H9 (cell line): ENCODE measurements around the gene FCN1. TPM values are rescaled to one million over a fixed set of nuclear protein-coding genes. Genes with fewer than 3 reads are reported as not detected.

Source experiments
- DNase-seq: peaks from one replicate; pipeline ENCODE4 v3.0.0-alpha.2; 2017
- H2AFZ ChIP-seq: one replicate; pipeline ENCODE4 v1.6.1; 2013; ENCODE audit warnings: mild to moderate bottlenecking, low read length, control low read depth, moderate library complexity
- H2AK5ac ChIP-seq: 2 replicates; pipeline ENCODE4 v1.6.1; 2013; ENCODE audit warnings: low read length, control low read depth, mixed read lengths; ENCODE audit not compliant: insufficient read length
- H2BK120ac ChIP-seq: one replicate; pipeline ENCODE4 v1.6.1; 2013; ENCODE audit warnings: low read depth, mild to moderate bottlenecking, low read length, control low read depth, inconsistent platforms; ENCODE audit not compliant: poor library complexity, severe bottlenecking
- H2BK12ac ChIP-seq: 2 replicates; pipeline ENCODE4 v1.6.1; 2013; ENCODE audit warnings: low read length, control low read depth, mixed read lengths, low read depth; ENCODE audit not compliant: insufficient read length
- H2BK15ac ChIP-seq: 2 replicates; pipeline ENCODE4 v1.6.1; 2013; ENCODE audit warnings: low read depth, low read length, control low read depth
- H2BK20ac ChIP-seq: one replicate; pipeline ENCODE4 v1.6.1; 2013; ENCODE audit warnings: low read depth, mild to moderate bottlenecking, low read length, control low read depth, inconsistent platforms; ENCODE audit not compliant: poor library complexity, severe bottlenecking
- H2BK5ac ChIP-seq: 2 replicates; pipeline ENCODE4 v1.6.1; 2013; ENCODE audit warnings: low read length, control low read depth, mixed read lengths; ENCODE audit not compliant: insufficient read length
- H3K14ac ChIP-seq: 2 replicates; pipeline ENCODE4 v1.6.1; 2013; ENCODE audit warnings: low read length, control low read depth; ENCODE audit not compliant: insufficient read depth
- H3K18ac ChIP-seq: 2 replicates; pipeline ENCODE4 v1.6.1; 2013; ENCODE audit warnings: low read depth, mild to moderate bottlenecking, mixed read lengths, low read length, control low read depth; ENCODE audit not compliant: insufficient read length
- H3K23ac ChIP-seq: 2 replicates; pipeline ENCODE4 v1.6.1; 2013; ENCODE audit warnings: low read length, control low read depth, mixed read lengths, low read depth; ENCODE audit not compliant: insufficient read length
- H3K23me2 ChIP-seq: 2 replicates; pipeline ENCODE4 v1.6.1; 2013; ENCODE audit warnings: low read depth, mild to moderate bottlenecking, mixed read lengths, low read length, control low read depth; ENCODE audit not compliant: insufficient read length, poor library complexity, severe bottlenecking
- H3K27ac ChIP-seq: 2 replicates; pipeline ENCODE4 v1.5.1; 2013; ENCODE audit warnings: low read length, control low read depth, mixed read lengths, low read depth; ENCODE audit not compliant: insufficient read length
- H3K27me3 ChIP-seq: 2 replicates; pipeline ENCODE4 v1.6.1; 2013; ENCODE audit warnings: low read length, control low read depth, inconsistent platforms; ENCODE audit not compliant: insufficient read depth
- H3K4ac ChIP-seq: 2 replicates; pipeline ENCODE4 v1.6.1; 2013; ENCODE audit warnings: low read depth, mild to moderate bottlenecking, control low read depth, inconsistent platforms, low read length, moderate library complexity
- H3K4me1 ChIP-seq: 2 replicates; pipeline ENCODE4 v1.6.1; 2013; ENCODE audit warnings: low read length, control low read depth, inconsistent platforms; ENCODE audit not compliant: insufficient read depth
- H3K4me2 ChIP-seq: 2 replicates; pipeline ENCODE4 v1.6.1; 2013; ENCODE audit warnings: low read length, control low read depth, mixed read lengths; ENCODE audit not compliant: insufficient read length, insufficient read depth
- H3K56ac ChIP-seq: 2 replicates; pipeline ENCODE4 v1.6.1; 2013; ENCODE audit warnings: low read depth, mild to moderate bottlenecking, mixed read lengths, low read length, control low read depth; ENCODE audit not compliant: insufficient read length
- H3K79me1 ChIP-seq: 2 replicates; pipeline ENCODE4 v1.6.1; 2013; ENCODE audit warnings: low read depth, mild to moderate bottlenecking, moderate library complexity, low read length, control low read depth, inconsistent platforms; ENCODE audit not compliant: insufficient read depth, poor library complexity, severe bottlenecking
- H3K79me2 ChIP-seq: 2 replicates; pipeline ENCODE4 v1.6.1; 2013; ENCODE audit warnings: low read length, control low read depth, inconsistent platforms; ENCODE audit not compliant: insufficient read depth
- H3K9ac ChIP-seq: 2 replicates; pipeline ENCODE4 v1.6.1; 2013; ENCODE audit warnings: low read length, control low read depth, mixed read lengths; ENCODE audit not compliant: insufficient read length; ENCODE audit errors: extremely low read depth
- H3K9me3 ChIP-seq: one replicate; pipeline ENCODE4 v1.6.1; 2013; ENCODE audit warnings: low read depth, low read length, inconsistent platforms; ENCODE audit not compliant: control insufficient read depth
- H3T11ph ChIP-seq: one replicate; pipeline ENCODE4 v1.6.1; 2013; ENCODE audit warnings: mild to moderate bottlenecking, low read length, control low read depth, inconsistent platforms
- H4K20me1 ChIP-seq: one replicate; pipeline ENCODE4 v1.6.1; 2013; ENCODE audit not compliant: control insufficient read depth, insufficient read length, insufficient read depth
- H4K5ac ChIP-seq: 2 replicates; pipeline ENCODE4 v1.6.1; 2013; ENCODE audit warnings: low read depth, mild to moderate bottlenecking, mixed read lengths, low read length, control low read depth; ENCODE audit not compliant: insufficient read length
- H4K8ac ChIP-seq: replicated peaks from 2 replicates; pipeline ENCODE4 v1.6.1; 2013; ENCODE audit warnings: low read length, control low read depth, mixed read lengths, low read depth; ENCODE audit not compliant: insufficient read length
- H4K91ac ChIP-seq: 2 replicates; pipeline ENCODE4 v1.6.1; 2013; ENCODE audit warnings: low read depth, mild to moderate bottlenecking, moderate library complexity, mixed read lengths, low read length, control low read depth; ENCODE audit not compliant: insufficient read length
- H3K27ac Mint-ChIP-seq, 3 experiments: 2 replicates in 2 of 3; 3 replicates in 1 of 3; pipeline ENCODE4 v1.8.0; 2020 to 2021; ENCODE audit warnings: mixed read lengths in 3 of 3, mild to moderate bottlenecking in 1 of 3, moderate library complexity in 1 of 3
- H3K27me3 Mint-ChIP-seq: 2 replicates; pipeline ENCODE4 v1.8.0; 2021; ENCODE audit warnings: low read depth, mild to moderate bottlenecking, moderate library complexity, mixed read lengths
- H3K36me3 Mint-ChIP-seq, 3 experiments: 2 replicates in 2 of 3; 3 replicates in 1 of 3; pipeline ENCODE4 v1.8.0; 2020 to 2021; ENCODE audit warnings: low read depth in 3 of 3, mixed read lengths in 3 of 3; ENCODE audit not compliant: insufficient read depth in 1 of 3
- H3K4me1 Mint-ChIP-seq, 2 experiments: 2 replicates each; pipeline ENCODE4 v1.8.0; 2020; ENCODE audit warnings: mixed read lengths in 2 of 2
- H3K4me3 Mint-ChIP-seq, 2 experiments: 2 replicates in 1 of 2; 3 replicates in 1 of 2; pipeline ENCODE4 v1.8.0; 2020 to 2021; ENCODE audit warnings: mild to moderate bottlenecking in 2 of 2, mixed read lengths in 2 of 2, moderate library complexity in 1 of 2
- H3K9me3 Mint-ChIP-seq, 2 experiments: 2 replicates in 1 of 2; 3 replicates in 1 of 2; pipeline ENCODE4 v1.8.0; 2020; ENCODE audit warnings: mild to moderate bottlenecking in 2 of 2, mixed read lengths in 2 of 2, moderate library complexity in 1 of 2
- WGBS: extraction: QIAGEN DNeasy Blood & Tissue Kit; methylation state at CpG from one replicate; pipeline ENCODE4 v1.1.7; 2013; ENCODE audit warnings: missing lambda C conversion rate, low lambda C conversion rate, mixed read lengths; ENCODE audit not compliant: insufficient read length; ENCODE audit errors: extremely low coverage; 5-methylcytosine and 5-hydroxymethylcytosine counted together
- total RNA-seq: library from RNA; stranded (reverse); gene quantifications from 2 replicates; pipeline ENCODE4 v1.2.1, GENCODE V29; 2021
- TF ChIP-seq, protein P1 (sequence below): fragments of 200-600 bp; sonication (generic); conservative IDR thresholded peaks from 3 replicates; pipeline ENCODE4 v1.8.0; 2021; ENCODE audit warnings: antibody characterized with exemption, mild to moderate bottlenecking

FCN1 gene
- total RNA-seq, 1 experiment from 2014 or later = not detected

DNA sequence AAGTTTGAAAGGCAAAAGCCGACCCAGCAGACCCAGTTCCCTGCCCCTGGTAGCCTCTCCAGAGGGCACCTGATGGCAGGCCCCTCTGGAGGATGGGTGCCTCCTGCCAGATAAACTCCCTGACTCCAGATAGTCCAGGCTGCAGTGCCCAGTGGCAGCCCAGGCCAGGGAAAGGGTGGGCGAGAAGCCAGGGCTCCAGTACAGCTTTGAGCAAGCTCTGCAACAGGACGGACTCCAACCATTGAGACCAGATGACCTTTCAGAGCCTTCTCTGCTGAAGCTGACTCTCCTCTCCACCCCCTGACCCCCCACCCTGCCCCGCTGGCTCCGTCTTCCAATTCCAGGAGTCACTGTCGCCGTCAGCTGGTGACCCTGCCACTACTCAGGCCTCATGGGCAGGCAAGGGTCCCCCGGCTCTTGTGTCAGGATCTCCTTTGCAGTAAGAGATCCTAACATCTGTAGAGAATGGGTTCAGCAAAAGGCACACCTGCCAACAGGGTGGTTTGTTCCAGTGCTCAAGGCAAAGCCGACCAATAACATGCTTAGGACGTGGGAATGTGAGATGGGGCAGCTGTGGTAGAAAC is 15.5 kb upstream of the FCN1 start:
- peaks cover 30 to 47% of the 10 kb centered on the region in 2 experiments for H3K4me1 Mint-ChIP-seq

More for the DNA sequence above, 15.5 kb upstream of the FCN1 start:
- Mint-ChIP-seq H3K27me3 (peaks cover 4% of the 10 kb centered on the region), H3K27ac (peak overlapping the region in 1 of 3 experiments; percentile 31; a peak in 1 of 7 replicates), H3K9me3 (no peaks in the 10 kb centered on the region; a peak in 1 of 5 replicates), H3K36me3 (no peaks in the 10 kb centered on the region; a peak in 1 of 7 replicates), H3K4me3 (no peak overlapping the region)
- no peak for DNase-seq
- Histone ChIP-seq H3K4me1 (no peaks in the 10 kb centered on the region), H2BK5ac (no peak overlapping the region), H4K20me1 (no peaks in the 10 kb centered on the region), H3K18ac (no peak overlapping the region), H4K8ac (no peak overlapping the region), H3K23ac (no peak overlapping the region), H3K9me3 (no peaks in the 10 kb centered on the region), H2AK5ac (no peak overlapping the region), H2BK15ac (no peak overlapping the region), H4K5ac (no peak overlapping the region), H2BK20ac (no peak overlapping the region), H3K23me2 (no peaks in the 10 kb centered on the region), H3K4me2 (no peak overlapping the region), H3K27ac (no peak overlapping the region), H2BK120ac (no peak overlapping the region), H3K4ac (no peak overlapping the region), H3K79me2 (no peaks in the 10 kb centered on the region), H3K14ac (no peak overlapping the region), H2AFZ (no peak overlapping the region), H2BK12ac (no peak overlapping the region), H3K9ac (no peak overlapping the region), H3T11ph (no peak overlapping the region), H3K56ac (no peak overlapping the region), H3K79me1 (no peaks in the 10 kb centered on the region), H3K27me3 (no peaks in the 10 kb centered on the region), H4K91ac (no peak overlapping the region)
- TF ChIP-seq, protein P1, sequence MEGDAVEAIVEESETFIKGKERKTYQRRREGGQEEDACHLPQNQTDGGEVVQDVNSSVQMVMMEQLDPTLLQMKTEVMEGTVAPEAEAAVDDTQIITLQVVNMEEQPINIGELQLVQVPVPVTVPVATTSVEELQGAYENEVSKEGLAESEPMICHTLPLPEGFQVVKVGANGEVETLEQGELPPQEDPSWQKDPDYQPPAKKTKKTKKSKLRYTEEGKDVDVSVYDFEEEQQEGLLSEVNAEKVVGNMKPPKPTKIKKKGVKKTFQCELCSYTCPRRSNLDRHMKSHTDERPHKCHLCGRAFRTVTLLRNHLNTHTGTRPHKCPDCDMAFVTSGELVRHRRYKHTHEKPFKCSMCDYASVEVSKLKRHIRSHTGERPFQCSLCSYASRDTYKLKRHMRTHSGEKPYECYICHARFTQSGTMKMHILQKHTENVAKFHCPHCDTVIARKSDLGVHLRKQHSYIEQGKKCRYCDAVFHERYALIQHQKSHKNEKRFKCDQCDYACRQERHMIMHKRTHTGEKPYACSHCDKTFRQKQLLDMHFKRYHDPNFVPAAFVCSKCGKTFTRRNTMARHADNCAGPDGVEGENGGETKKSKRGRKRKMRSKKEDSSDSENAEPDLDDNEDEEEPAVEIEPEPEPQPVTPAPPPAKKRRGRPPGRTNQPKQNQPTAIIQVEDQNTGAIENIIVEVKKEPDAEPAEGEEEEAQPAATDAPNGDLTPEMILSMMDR = no peak
- WGBS = no CpG with 5 or more reads among the region's 10 CpGs
